NCI-H2029 (cell line): Measurements from ENCODE around the gene TECPR2.
"Not testable (repeated sequence)": the region's sequence is repeated elsewhere in the genome, so short reads cannot be mapped to it uniquely, and the experiment has no call there.

ENCODE experiments used
- DNase-seq: peaks from one replicate; lab custom pipeline; 2025; lab: John Stamatoyannopoulos, UW

TECPR2 gene, protein sequence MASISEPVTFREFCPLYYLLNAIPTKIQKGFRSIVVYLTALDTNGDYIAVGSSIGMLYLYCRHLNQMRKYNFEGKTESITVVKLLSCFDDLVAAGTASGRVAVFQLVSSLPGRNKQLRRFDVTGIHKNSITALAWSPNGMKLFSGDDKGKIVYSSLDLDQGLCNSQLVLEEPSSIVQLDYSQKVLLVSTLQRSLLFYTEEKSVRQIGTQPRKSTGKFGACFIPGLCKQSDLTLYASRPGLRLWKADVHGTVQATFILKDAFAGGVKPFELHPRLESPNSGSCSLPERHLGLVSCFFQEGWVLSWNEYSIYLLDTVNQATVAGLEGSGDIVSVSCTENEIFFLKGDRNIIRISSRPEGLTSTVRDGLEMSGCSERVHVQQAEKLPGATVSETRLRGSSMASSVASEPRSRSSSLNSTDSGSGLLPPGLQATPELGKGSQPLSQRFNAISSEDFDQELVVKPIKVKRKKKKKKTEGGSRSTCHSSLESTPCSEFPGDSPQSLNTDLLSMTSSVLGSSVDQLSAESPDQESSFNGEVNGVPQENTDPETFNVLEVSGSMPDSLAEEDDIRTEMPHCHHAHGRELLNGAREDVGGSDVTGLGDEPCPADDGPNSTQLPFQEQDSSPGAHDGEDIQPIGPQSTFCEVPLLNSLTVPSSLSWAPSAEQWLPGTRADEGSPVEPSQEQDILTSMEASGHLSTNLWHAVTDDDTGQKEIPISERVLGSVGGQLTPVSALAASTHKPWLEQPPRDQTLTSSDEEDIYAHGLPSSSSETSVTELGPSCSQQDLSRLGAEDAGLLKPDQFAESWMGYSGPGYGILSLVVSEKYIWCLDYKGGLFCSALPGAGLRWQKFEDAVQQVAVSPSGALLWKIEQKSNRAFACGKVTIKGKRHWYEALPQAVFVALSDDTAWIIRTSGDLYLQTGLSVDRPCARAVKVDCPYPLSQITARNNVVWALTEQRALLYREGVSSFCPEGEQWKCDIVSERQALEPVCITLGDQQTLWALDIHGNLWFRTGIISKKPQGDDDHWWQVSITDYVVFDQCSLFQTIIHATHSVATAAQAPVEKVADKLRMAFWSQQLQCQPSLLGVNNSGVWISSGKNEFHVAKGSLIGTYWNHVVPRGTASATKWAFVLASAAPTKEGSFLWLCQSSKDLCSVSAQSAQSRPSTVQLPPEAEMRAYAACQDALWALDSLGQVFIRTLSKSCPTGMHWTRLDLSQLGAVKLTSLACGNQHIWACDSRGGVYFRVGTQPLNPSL (N-terminal part only)

DNA sequence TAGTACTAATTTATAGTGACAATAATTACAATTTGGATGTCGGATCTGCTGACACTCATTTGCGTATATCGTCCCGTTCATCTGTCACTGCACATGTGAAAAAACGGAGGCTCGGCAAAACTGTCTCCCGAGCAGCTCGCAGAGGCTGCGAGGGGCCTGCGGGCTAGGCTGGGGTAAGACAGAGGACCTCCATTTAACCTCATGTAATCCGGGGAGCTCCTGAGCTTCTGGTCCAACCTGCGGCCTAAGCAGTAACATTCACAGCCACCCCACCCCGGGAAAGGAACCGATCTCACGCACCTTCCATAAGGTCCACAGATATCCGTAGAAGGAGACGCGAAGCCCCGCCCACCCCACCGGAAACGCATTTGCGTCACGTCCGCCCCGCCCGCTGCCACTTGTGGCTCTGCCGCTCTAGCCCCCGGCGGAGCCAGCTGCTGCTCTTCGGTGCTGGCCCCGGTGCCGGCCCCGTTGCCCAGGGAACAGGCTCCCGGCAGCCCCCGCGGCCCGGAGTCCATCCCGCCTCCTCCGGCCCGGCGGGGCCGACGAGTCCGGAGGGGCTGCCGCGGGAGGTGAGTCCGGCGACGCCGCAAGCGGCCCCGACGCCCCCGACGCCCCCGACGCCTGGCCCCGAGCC, at the start of gene TECPR2, which contains the start of gene CINP:
TSS of gene TECPR2 (plus strand) at position 397 of the 637 bp plus-strand sequence. CDS start 13,781 bp downstream, outside the sequence.
TSS of gene CINP (minus strand) at position 346 of the 637 bp plus-strand sequence. CDS start at position 307, 39 bp downstream.
- peak; percentile 82 for DNase-seq

DNA sequence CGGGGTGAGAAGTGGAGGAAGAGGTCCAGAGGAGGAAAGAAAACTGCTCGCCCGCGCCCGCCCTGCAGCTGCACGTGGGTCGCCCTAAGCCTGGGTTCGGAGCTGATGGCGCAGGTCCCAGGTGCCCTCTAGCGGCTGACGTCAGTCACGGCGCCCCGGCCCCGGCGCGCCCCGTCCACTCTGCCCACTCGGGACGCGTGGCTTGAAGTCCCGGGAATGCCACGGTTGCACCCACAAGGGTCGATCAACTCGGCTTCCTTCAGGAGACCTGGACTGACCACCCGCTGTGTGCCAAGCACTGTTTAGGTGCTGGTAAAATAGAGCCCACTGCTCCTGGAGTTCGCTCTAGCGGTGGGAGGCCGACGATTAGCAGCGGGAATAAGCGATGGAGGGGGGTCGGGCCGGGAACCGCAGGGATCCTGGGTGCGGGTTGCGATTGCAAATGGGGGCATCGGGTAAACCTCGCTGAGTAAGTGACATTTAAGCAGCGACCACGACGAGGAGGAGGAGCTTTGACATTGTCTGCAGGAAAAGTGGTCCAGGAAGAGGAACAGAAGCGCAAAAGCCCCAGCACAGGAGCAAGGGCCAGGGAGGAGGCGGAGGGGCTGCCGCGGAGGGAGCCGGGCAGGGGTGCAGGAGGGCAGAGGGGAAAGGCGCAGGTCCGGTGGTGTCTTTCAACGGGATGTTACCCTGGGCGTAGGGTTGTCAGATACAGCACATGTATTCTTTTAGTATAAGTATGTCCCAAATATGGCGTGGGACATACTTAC, 48.3 kb upstream of the TECPR2 start:
- DNase-seq: peak; percentile 16

DNA sequence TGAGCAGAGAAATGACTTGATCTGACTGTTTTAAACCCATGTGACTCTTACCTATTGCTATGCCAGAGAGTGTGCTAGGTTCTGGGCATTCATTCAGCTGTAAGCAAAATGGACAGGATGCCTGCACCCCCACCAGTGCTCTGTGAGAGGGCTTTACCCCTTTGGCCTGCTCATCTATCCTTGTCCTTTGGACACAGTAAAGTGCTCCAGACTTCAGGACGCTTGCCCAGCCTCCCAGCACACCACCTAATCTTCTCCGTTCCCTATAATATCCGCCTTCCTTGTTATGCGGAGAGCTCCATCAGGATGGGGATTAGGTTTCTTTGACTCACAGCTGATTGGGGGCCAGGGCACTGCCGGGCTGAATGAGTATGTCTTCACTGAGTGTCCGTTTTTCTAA, 47.6 kb upstream of the TECPR2 start:
- no peak for DNase-seq

DNA sequence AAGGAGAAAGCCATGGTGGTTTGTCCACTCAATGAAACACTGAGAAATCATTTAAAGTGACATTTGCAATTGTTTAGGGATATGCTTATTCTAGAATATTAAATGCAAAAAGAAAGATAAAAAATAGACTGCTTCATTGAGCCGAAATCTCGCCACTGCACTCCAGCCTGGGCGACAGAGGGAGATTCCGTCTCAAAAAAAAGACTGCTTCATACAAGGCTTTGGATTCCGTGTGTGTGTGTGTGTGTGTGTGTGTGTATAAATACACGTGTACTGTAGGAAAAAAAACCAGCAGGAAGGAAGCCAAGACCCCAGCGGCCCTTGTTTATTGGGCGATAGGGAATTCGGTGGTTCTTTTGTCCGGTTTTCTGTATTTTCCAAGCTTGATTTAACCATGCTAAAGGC, 46.4 kb upstream of the TECPR2 start:
- DNase-seq: peak; percentile 4

DNA sequence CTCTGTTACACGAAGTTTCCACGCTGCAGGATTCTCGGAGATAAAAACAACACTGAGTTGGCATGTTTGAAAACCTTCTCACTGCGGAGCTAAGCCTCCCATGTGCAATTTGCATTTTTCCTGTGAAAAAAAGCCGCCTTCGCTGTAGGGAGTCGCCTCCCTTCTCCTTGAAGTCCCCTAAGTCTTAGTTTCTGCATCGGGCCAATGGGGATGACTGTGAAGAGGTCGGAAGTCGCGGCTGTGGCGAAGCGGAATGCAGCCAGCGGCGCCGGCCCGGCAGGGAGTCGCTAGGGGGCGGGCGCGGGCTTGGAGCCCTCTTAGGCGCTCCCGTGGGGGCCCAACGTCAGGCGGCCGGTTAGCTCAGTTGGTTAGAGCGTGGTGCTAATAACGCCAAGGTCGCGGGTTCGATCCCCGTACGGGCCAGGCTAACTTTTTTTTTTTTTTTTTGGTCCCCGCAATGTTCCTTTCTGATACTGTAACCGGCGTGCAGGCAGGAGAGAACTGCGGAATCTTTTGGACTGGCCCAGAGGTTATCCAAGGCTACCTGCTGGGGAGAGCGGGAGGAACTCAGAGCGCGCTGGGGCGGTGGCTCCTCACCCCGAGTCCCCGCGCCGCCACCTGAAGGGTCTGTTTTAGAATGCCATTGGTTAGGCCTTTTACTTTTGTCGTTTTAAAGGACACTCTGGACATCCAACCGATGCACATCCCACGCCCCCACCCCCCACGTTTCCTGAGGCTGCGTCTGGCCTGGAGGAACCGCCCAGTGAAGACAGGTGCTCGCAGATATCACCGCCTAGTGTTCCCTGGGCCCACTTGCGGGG, 45.8 kb upstream of the TECPR2 start:
- DNase-seq: peak; percentile 59

DNA sequence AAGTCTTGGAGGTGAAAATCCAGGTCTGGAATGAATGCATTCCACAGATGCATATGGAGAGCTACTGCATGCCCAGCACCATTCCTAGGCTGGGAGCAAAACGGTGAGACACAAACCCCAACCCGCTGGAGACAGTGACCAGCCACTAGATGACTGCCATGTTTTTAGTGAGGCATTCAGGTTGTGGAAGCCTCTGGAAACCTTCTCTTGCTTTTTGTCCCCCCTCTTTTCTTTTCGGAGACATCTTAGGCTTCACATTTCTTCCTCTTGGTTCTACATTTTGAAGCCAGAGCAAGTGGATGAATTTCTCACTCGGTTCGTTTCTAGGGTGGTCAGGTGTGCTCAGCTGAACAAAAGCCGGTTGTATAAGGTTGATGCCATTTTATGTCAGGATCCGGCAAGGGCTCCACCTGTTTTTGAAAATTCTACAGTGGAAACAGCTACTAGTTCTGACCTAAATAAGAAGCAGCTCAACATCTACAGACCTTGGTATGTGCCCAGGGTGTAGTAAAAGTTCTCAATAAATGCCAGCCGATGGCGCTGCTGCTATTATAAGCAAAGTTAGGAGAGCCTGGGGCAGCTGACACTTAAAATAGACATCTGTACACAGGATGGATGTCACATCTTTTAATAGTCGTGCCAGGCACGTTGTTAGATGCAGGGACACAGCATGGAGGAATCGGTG, 45.0 kb upstream of the TECPR2 start:
- DNase-seq: no peak

DNA sequence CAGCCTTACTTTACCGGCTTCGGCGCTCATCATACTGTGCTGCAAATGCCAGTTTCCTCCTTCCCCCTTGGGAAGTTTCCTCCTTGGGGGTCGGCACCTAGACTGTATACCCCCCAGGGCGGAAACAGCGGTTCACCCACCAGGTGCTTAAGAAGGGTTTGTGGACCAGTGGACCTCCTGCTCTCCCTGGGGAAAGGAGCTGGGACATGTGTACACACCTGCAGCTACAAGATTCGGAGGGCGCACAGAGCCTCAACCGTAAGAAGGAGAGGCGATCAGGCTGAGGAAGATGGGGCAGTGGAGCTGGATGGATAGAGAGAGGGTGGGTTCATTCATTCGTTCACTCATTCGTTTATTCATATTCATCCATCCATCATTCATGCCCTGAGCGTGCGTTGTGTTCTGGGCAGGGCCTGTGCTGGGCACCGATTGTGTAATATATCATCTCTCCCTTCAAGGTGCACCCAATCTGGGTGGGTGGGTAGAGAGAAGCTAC, 43.9 kb upstream of the TECPR2 start:
- no peak for DNase-seq

DNA sequence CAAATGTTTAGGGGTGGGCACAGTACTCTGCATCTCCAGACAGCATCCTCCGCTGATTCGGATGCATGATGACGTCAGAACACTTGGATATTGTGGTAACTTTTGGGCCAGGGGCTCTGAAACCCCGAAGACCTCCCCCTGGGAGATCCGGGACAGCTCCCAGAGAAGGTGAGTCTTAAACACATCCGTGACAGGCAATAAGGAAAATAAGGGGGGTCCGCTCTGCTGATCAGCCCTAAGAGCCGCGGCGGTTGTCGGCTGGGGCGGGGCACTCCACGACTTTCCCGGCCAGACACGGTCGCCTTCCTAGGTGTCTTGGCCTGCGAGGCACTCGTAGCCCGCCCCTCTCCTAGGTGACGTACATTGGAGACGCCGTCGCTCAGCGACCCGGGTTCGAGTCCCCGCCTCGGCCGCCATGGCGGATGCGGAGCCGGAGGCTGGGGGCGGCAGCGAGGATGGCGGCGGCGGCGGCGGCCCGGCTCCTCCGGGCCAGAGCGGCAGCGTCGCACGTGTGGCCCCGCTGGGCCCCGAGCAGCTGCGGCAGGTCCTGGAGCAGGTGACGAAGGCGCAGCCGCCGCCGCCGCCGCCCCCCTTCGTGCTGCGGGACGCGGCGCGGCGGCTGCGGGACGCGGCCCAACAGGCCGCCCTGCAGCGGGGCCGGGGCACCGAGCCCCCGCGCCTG, 43.2 kb upstream of the TECPR2 start, which contains the start of gene ZNF839:
TSS of gene ZNF839 (plus strand) at position 396 of the 682 bp plus-strand sequence. CDS start at position 416, 20 bp downstream.
- peak; percentile 78 for DNase-seq

DNA sequence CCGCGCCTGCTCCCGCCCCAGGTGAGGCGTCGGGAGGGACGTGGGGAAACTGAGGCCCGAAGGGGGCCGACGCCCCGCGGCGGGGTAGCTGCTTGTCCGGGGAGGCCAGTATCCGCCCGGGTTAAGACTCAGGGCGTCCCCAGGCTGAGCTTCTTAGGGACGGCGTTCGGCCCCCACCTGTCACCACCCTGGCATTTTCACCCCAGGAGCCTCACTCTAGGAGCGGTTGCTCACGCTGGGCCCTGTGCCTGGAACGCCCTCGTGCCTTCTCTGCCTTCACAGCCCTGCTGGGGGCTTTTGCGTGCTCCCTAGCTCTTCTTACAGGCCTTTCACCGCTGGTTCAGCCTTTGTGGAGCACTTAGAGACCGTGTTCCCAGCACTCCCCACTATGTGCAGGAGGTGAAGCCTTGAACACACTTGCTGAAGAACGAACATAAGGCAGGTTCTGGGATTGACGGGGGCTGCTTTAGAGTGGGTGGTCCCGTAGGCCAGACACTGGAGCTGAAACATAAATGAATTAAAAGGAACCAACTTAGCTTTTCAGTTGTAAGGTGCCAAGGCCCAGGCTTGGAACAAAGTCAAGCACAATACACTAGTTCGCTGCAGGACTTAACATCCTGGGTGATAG, 42.6 kb upstream of the TECPR2 start:
- no peak for DNase-seq

DNA sequence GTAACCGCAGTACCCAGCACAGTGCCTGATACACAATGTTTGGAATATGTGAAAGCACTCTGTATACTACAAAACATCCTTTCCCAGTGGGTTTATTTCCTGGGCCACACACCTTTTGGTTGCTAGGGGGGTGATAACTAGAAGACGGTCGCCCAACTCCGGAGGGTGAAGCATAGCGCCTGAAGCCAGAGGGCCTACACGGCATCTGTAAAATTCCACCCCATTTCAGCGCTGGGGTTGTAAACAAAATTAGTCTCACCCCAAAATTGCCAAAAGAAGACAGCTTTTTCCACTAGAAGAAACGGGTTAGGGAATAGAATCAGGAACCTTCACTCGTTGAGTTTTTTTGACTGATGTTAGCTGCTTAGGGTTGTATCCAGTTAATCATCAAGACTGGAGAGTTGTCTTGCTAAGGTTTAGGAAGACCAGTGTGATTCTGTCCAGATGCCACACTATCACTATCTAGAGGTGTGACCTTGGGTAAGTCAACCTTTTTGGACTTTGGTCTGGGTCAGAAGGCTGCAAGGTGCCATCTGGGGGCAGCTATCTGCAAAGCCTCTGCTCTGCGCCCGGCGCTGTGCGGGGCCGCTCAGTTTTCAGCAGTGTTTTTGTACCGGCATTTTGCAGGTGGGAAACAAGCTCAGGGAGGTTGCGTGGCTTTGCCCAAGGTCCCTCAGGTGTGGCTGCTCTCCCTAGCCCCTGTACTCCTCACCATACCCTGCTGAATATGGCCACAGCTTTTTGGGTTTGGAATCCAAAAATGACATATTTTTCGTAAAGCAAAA, 41.9 kb upstream of the TECPR2 start:
- no peak for DNase-seq

DNA sequence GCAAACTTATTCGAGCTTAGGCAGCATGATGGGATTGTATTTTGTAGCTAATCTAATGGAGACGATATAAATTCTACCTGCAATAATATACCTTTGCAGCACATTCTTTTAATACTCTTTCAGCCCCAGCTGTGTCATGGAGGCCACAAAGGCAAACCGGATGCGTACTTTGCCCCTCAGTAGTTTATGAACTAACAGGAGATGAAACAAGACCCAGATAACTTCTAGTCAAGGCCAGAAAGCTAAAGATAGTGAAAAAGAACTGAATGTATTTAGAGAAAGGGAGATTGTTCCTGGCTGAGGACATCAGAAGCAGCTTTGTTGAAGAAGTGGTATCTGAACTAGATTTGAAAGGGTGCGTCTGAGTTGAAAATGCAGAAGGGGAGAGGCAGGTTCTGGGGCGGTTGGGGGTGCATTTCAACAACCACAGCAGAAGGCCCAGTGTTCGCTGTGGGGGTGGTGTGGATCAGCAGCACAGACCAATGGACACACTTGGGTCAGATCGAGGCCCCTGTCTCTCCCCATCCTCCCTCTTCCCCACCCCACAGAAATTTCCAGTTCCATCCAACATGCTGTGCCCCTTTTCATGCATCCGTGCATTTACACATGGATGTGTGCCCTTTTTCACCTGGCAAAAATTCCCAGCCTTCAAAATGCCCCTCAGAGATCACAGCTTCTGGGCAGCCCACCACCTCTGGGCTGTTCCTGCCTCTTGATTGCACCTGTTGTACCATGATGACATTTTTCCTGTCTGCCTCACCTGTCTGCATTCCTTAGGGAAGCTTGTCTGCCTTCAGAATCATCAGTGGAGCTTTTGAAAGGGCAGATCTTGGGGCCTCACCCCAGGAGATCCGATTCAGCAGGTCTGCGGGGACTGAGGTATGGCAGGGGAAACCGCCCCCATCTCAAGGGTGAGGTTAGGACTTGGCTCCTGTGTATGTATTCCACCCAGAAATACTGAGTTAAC, 41.0 kb upstream of the TECPR2 start:
- DNase-seq: no peak

DNA sequence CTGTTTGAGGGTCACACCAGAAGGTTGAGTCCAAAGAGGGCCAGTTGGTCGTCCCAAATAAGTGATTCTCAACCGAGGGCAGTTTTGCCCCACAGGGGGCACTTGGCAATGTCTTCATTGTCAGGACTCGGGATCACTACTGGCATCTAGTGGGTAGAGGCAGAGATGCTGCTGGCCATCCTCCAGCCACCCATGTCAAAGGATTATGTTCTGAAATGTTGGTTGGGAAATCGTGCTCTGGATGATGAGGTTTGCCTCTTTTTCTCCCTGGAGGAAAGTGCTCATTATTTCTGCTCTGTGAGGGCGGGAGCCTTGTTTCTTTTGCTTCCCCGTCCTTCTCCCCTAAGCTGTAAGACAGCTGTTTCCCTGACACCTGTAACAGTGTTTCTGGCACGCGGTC, 39.6 kb upstream of the TECPR2 start:
- peak; percentile 4 for DNase-seq

DNA sequence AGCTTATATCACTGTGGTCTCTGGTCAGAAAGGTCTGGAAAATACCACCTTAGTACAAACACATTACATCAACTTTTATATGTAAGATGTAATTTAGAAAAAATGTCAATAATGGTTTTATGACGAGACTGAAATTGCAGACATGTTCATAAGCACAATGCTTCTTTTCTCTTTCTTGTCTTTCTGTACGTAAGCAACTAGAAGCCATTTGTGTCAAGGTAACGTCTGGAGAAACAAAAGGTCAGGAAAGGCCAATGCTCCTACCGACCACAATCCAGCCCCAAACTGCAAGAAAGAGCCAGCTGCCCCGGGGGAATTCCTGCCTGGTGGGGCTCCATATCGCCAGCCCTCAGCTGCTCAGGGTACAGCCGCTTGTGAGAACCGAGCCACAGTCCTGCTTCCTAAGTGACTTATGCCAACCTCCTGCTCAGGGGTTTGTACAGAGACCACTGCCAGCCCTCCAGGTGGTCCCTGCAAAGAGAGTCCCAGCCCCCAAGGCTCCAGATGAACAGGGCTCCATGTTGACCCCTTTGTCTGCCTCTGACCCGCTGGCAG, 36.9 kb upstream of the TECPR2 start:
- no peak for DNase-seq

DNA sequence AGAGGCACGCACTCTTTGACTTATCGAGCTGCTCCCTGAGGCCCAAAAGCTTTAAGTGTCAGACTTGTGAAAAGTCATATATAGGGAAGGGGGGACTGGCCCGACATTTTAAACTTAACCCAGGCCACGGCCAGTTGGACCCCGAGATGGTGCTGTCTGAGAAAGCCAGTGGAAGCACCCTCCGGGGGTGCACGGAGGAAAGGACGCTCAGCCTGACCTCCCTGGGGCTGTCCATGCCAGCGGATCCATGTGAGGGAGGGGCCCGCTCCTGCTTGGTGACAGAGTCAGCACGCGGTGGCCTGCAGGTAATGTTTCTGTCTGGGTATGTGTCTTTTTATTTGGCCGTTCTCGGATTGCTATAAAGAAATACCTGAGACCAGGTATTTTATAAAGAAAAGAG, 36.2 kb upstream of the TECPR2 start:
- DNase-seq: no peak

DNA sequence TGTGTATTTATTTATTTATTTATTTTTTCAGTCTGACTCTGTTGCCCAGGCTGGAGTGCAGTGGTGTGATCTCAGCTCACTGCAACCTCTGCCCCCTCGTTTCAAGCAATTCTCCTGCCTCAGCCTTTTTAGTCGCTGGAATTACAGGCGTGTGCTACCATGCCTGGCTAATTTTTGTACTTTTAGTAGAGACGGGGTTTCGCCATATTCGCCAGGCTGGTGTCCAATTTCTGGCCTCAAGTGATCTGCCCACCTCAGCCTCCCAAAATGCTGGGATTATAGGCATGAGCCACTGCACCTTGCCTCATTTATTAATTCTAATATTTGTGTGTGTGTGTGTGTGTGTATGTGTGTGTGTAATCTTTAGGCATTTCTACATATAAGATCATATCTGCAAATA, 33.4 kb upstream of the TECPR2 start:
- not testable (repeated sequence) for DNase-seq

DNA sequence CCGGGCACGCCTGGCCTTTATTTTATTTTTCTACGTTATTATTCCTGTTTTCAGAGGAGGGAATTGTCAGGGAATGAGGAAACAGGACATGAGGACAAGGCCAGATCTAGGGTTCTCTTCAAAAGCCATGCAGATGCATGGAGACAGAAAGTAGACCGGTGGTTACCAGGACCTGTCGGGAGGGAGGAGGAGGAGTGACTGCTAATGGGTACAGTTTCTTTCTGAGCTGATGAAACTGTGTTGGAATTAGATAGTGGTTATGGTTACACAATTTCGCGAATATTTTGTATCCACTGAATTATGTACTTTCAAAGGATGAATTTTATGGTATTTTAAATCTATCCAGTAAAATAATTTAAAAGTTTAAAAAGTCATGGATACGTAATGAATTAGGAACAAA, 31.9 kb upstream of the TECPR2 start:
- DNase-seq: no peak
